Muscle layer of colon (tissue), 2 donors: ENCODE results near the gene VRK3.

Source experiments
- H3K27ac ChIP-seq: one replicate; pipeline ENCODE4 v1.7.0; 2013; ENCODE audit warnings: low read depth, mild to moderate bottlenecking, low read length, moderate library complexity
- H3K27me3 ChIP-seq, 2 donors: one replicate each; pipeline ENCODE4 v1.7.0; 2013; ENCODE audit warnings: low read length in 2 of 2, mild to moderate bottlenecking in 2 of 2; ENCODE audit not compliant: insufficient read depth in 2 of 2, control insufficient read depth in 1 of 2
- H3K36me3 ChIP-seq: one replicate; pipeline ENCODE4 v1.7.0; 2013; ENCODE audit warnings: mild to moderate bottlenecking, low read length; ENCODE audit not compliant: insufficient read depth
- H3K4me1 ChIP-seq: one replicate; pipeline ENCODE4 v1.7.0; 2013; ENCODE audit warnings: mild to moderate bottlenecking, low read length; ENCODE audit not compliant: insufficient read depth
- H3K4me3 ChIP-seq, 2 donors: one replicate each; pipeline ENCODE4 v1.7.0; 2013; ENCODE audit warnings: low read length in 2 of 2, low read depth in 1 of 2, mild to moderate bottlenecking in 1 of 2, moderate library complexity in 1 of 2
- H3K9ac ChIP-seq: one replicate; pipeline ENCODE4 v1.7.0; 2013; ENCODE audit warnings: low read length
- H3K9me3 ChIP-seq: one replicate; pipeline ENCODE4 v1.7.0; 2013; ENCODE audit warnings: mild to moderate bottlenecking, low read length
- donor health status: abdominal sarcoma.
- donor health status: Adenocarcinoma of cecum.

The VRK3 gene

GRCh38 chr19:50026550-50026906 is 1.4 kb upstream of the VRK3 start:
- Histone ChIP-seq H3K9me3 (no peaks in the 10 kb centered on the region), H3K27ac (no peak overlapping the region), H3K9ac (no peak overlapping the region), H3K4me1 (peaks cover 24% of the 10 kb centered on the region), H3K36me3 (peaks cover 10% of the 10 kb centered on the region), H3K4me3 (peak overlapping the region; percentile 85 to 96), H3K27me3 (no peaks in the 10 kb centered on the region)

GRCh38 chr19:50025794-50026549 is 800 bp upstream of the VRK3 start, which contains the start of gene ZNF473:
Gene ZNF473, plus strand, starts transcription at chr19:50026005. Its CDS starts 5,078 bp downstream, at chr19:50031083.
- peaks cover 24% of the 10 kb centered on the region for H3K4me1 ChIP-seq
- peaks cover 5% of the 10 kb centered on the region for H3K36me3 ChIP-seq
- H3K9ac ChIP-seq = peak within 1 kb of the TSS; percentile 78
- H3K9me3 ChIP-seq = no peaks in the 10 kb centered on the region
- peak within 1 kb of the TSS; percentile 85 to 96 for H3K4me3 ChIP-seq
- H3K27ac ChIP-seq = peak within 1 kb of the TSS; percentile 99
- H3K27me3 ChIP-seq = no peaks in the 10 kb centered on the region

- peak overlapping the region; percentile 78 for H3K9ac ChIP-seq
- peaks cover 24% of the 10 kb centered on the region for H3K4me1 ChIP-seq
- H3K9me3 ChIP-seq = no peaks in the 10 kb centered on the region
- no peaks in the 10 kb centered on the region for H3K27me3 ChIP-seq
- no peaks in the 10 kb centered on the region for H3K36me3 ChIP-seq
- H3K4me3 ChIP-seq = peak overlapping the region; percentile 78 to 84
- H3K27ac ChIP-seq = peak overlapping the region; percentile 99
Measured at GRCh38 chr19:50024719-50025021, 502 bp downstream of the VRK3 start.

GRCh38 chr19:50022823-50023222 is 2.3 kb downstream of the VRK3 start:
- no peak overlapping the region for H3K27ac ChIP-seq
- H3K27me3 ChIP-seq = no peaks in the 10 kb centered on the region
- H3K4me1 ChIP-seq = peaks cover 24% of the 10 kb centered on the region
- no peak overlapping the region for H3K9ac ChIP-seq
- peaks cover 9% of the 10 kb centered on the region for H3K36me3 ChIP-seq
- H3K4me3 ChIP-seq = no peak overlapping the region
- no peaks in the 10 kb centered on the region for H3K9me3 ChIP-seq

- Histone ChIP-seq H3K4me1 (peaks cover 12% of the 10 kb centered on the region), H3K9ac (no peak overlapping the region), H3K36me3 (peaks cover 23% of the 10 kb centered on the region), H3K4me3 (no peak overlapping the region), H3K27ac (no peak overlapping the region), H3K9me3 (no peaks in the 10 kb centered on the region), H3K27me3 (no peaks in the 10 kb centered on the region)
Measured at GRCh38 chr19:50020481-50020880, 4.7 kb downstream of the VRK3 start.

GRCh38 chr19:50016225-50016807 is 8.9 kb downstream of the VRK3 start:
- H3K36me3 ChIP-seq = peaks cover 43% of the 10 kb centered on the region

GRCh38 chr19:50008532-50008931 is 16.6 kb downstream of the VRK3 start:
- no peaks in the 10 kb centered on the region for H3K27me3 ChIP-seq
- peaks cover 12% of the 10 kb centered on the region for H3K4me1 ChIP-seq
- H3K9ac ChIP-seq = no peak overlapping the region
- H3K9me3 ChIP-seq = no peaks in the 10 kb centered on the region
- H3K27ac ChIP-seq = no peak overlapping the region
- no peak overlapping the region for H3K4me3 ChIP-seq
- peaks cover 45% of the 10 kb centered on the region for H3K36me3 ChIP-seq

More at GRCh38 chr19:50016225-50016807, 8.9 kb downstream of the VRK3 start:
- no peak overlapping the region for H3K4me3 ChIP-seq
- no peaks in the 10 kb centered on the region for H3K27me3 ChIP-seq
- no peaks in the 10 kb centered on the region for H3K4me1 ChIP-seq
- H3K9ac ChIP-seq = no peak overlapping the region
- H3K9me3 ChIP-seq = no peaks in the 10 kb centered on the region
- H3K27ac ChIP-seq = no peak overlapping the region

- Histone ChIP-seq H3K27ac (no peak overlapping the region), H3K4me3 (no peak overlapping the region), H3K36me3 (peaks cover 39% of the 10 kb centered on the region), H3K4me1 (peaks cover 13% of the 10 kb centered on the region), H3K27me3 (no peaks in the 10 kb centered on the region), H3K9me3 (no peaks in the 10 kb centered on the region), H3K9ac (no peak overlapping the region)
Measured at GRCh38 chr19:50007947-50008346, 17.2 kb downstream of the VRK3 start.

- Histone ChIP-seq H3K4me1 (peaks cover 13% of the 10 kb centered on the region), H3K36me3 (peaks cover 40% of the 10 kb centered on the region), H3K9me3 (no peaks in the 10 kb centered on the region), H3K4me3 (no peak overlapping the region), H3K9ac (no peak overlapping the region), H3K27me3 (no peaks in the 10 kb centered on the region), H3K27ac (no peak overlapping the region)
Measured at GRCh38 chr19:50007170-50007569, 18.0 kb downstream of the VRK3 start.

- no peaks in the 10 kb centered on the region for H3K27me3 ChIP-seq
- no peak overlapping the region for H3K4me3 ChIP-seq
- H3K4me1 ChIP-seq = peaks cover 13% of the 10 kb centered on the region
- peaks cover 3% of the 10 kb centered on the region for H3K9me3 ChIP-seq
- H3K36me3 ChIP-seq = peaks cover 53% of the 10 kb centered on the region
- H3K9ac ChIP-seq = no peak overlapping the region
- H3K27ac ChIP-seq = no peak overlapping the region
Measured at GRCh38 chr19:50005428-50005827, 19.7 kb downstream of the VRK3 start.

- Histone ChIP-seq H3K27ac (peak overlapping the region; percentile 42), H3K4me3 (peak overlapping the region in 1 of 2 donors; percentile 35), H3K36me3 (peaks cover 67% of the 10 kb centered on the region), H3K9ac (no peak overlapping the region), H3K4me1 (peaks cover 13% of the 10 kb centered on the region), H3K27me3 (no peaks in the 10 kb centered on the region), H3K9me3 (peaks cover 3% of the 10 kb centered on the region)
Measured at GRCh38 chr19:50003810-50004419, 21.3 kb downstream of the VRK3 start.
